OCI-LY1 (cell line): ENCODE data around the gene CENPW.

Experiments
- CTCF ChIP-seq: fragments of 200-600 bp; sonication (generic), shearing (Covaris generic); IDR thresholded peaks from 2 replicates; pipeline ENCODE4 v1.5.1; 2017; ENCODE audit warnings: mild to moderate bottlenecking, antibody characterized with exemption, low read length, moderate library complexity, mixed read lengths
- EZH2 ChIP-seq: fragments of 200-600 bp; sonication (generic), shearing (Covaris generic); IDR thresholded peaks from 2 replicates; pipeline ENCODE4 v1.8.0; 2017; ENCODE audit warnings: borderline replicate concordance, mixed run types, mild to moderate bottlenecking, antibody characterized with exemption, low read length, moderate library complexity, mixed read lengths

DNA sequence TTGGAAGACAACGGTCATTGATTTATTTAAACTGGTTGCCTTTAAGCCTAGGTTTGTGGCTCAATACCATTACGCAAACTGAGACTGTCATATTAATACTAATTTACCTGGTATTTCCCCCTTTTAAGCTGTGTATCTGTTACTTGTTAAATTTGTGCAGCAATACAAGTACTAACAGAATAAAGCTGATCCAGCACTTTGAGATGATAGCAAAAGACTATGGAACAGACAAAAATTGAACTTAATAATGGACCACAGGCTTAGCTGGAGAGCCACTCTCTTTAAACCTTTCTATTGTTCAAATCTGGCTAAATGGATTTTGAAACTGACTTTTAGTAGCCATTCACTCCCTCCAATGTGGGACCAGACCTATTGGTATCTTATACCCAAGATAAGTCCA lies 6.2 kb upstream of the CENPW start:
- TF ChIP-seq CTCF (no peak), EZH2 (no peak)
